Kidney epithelial cell (primary cell): ENCODE data around the gene HMGCLL1. TPM values are rescaled to one million over a fixed set of nuclear protein-coding genes. Genes with fewer than 3 reads are reported as not detected.

Experiments used
- DNase-seq: peaks from one replicate; pipeline ENCODE4 v3.0.0-alpha.2; 2010; ENCODE audit warnings: low read depth
- H3K27me3 ChIP-seq: 2 replicates; pipeline ENCODE4 v1.6.0; 2011; ENCODE audit warnings: low read length; ENCODE audit not compliant: control insufficient read depth, insufficient read depth
- H3K36me3 ChIP-seq: 2 replicates; pipeline ENCODE4 v1.5.1; 2011; ENCODE audit warnings: low read length; ENCODE audit not compliant: control insufficient read depth, insufficient read depth
- H3K4me3 ChIP-seq: 2 replicates; pipeline ENCODE4 v1.5.1; 2011; ENCODE audit warnings: low read depth, mild to moderate bottlenecking, control low read depth, low read length
- CTCF ChIP-seq: IDR thresholded peaks from 2 replicates; pipeline ENCODE4 v1.5.1; 2011; ENCODE audit warnings: mild to moderate bottlenecking, moderate library complexity, low read length, control low read depth, inconsistent platforms; ENCODE audit not compliant: insufficient read depth, poor library complexity, severe bottlenecking
- total RNA-seq: library from RNA; depleted of rRNA; stranded (reverse); fragments of >200 nt; gene quantifications from 2 replicates; pipeline ENCODE4 v1.2.3, GENCODE V29; 2015

Gene HMGCLL1
- total RNA-seq, 1 donor from 2014 or later, result 0.25 TPM

- Histone ChIP-seq H3K27me3 (no peaks in the 10 kb centered on the region), H3K4me3 (no peak overlapping the region), H3K36me3 (no peaks in the 10 kb centered on the region)
- TF ChIP-seq CTCF, result no peak
- DNase-seq, result no peak
Observed at GRCh38 chr6:55524441-55524840, 54.6 kb downstream of the HMGCLL1 start.

GRCh38 chr6:55518529-55519060 is 60.4 kb downstream of the HMGCLL1 start:
- H3K4me3 ChIP-seq, result no peak overlapping the region
- no peaks in the 10 kb centered on the region for H3K36me3 ChIP-seq
- H3K27me3 ChIP-seq, result no peaks in the 10 kb centered on the region
- no peak for TF ChIP-seq CTCF
- no peak for DNase-seq

GRCh38 chr6:55516736-55517135 is 62.3 kb downstream of the HMGCLL1 start:
- Histone ChIP-seq H3K36me3 (no peaks in the 10 kb centered on the region), H3K27me3 (no peaks in the 10 kb centered on the region), H3K4me3 (no peak overlapping the region)
- TF ChIP-seq CTCF, result no peak
- DNase-seq, result no peak

GRCh38 chr6:55512904-55513303 is 66.1 kb downstream of the HMGCLL1 start:
- DNase-seq, result no peak
- Histone ChIP-seq H3K27me3 (no peaks in the 10 kb centered on the region), H3K36me3 (no peaks in the 10 kb centered on the region), H3K4me3 (no peak overlapping the region)
- no peak for TF ChIP-seq CTCF

GRCh38 chr6:55511122-55511800 is 67.7 kb downstream of the HMGCLL1 start:
- Histone ChIP-seq H3K36me3 (no peaks in the 10 kb centered on the region), H3K27me3 (no peaks in the 10 kb centered on the region), H3K4me3 (no peak overlapping the region)
- DNase-seq, result no peak
- TF ChIP-seq CTCF, result no peak

- Histone ChIP-seq H3K4me3 (no peak overlapping the region), H3K36me3 (no peaks in the 10 kb centered on the region), H3K27me3 (no peaks in the 10 kb centered on the region)
- no peak for DNase-seq
- TF ChIP-seq CTCF, result no peak
Observed at GRCh38 chr6:55499591-55499990, 79.4 kb downstream of the HMGCLL1 start.
